ENCODE data around the gene FAM83F.
A peak's percentile ranks its signal among the peaks of the same experiment; 100 is the strongest.
"Not testable (repeated sequence)": the region's sequence is repeated elsewhere in the genome, so short reads cannot be mapped to it uniquely, and the experiment has no call there.

The FAM83F gene

GRCh38 chr22:39985383-39986035, 9.2 kb upstream of the FAM83F start:
- H3K27ac ChIP-seq, result no peak overlapping the region
- no peak for DNase-seq (ENCODE audit: low read depth, low spot score)
- TF ChIP-seq FOXP2 (optimal IDR thresholded peaks at IDR 0.05; ENCODE audit: control extremely low read depth, extremely low read length, insufficient read depth) (no peak), EZH2 (IDR thresholded peaks at IDR 0.05) (no peak), POLR2AphosphoS5 (IDR thresholded peaks at IDR 0.05; ENCODE audit: borderline replicate concordance, low read depth, low read length) (no peak)
- H3K9ac ChIP-seq (ENCODE audit: insufficient read length), result no peak overlapping the region
- no peaks in the 10 kb centered on the region for H3K36me3 ChIP-seq (ENCODE audit: insufficient read depth, low read length)
- no peak overlapping the region for H3K4me3 ChIP-seq
- H3K9me3 ChIP-seq (ENCODE audit: low read depth, low read length), result no peaks in the 10 kb centered on the region

GRCh38 chr22:39988386-39989114, 6.2 kb upstream of the FAM83F start:
- H3K4me3 ChIP-seq, result no peak overlapping the region
- TF ChIP-seq FOXP2 (optimal IDR thresholded peaks at IDR 0.05; ENCODE audit: control extremely low read depth, extremely low read length, insufficient read depth), result no peak
- H3K9me3 ChIP-seq (ENCODE audit: low read depth, low read length), result no peaks in the 10 kb centered on the region
- H3K9ac ChIP-seq (ENCODE audit: insufficient read length), result no peak overlapping the region
- no peak overlapping the region for H3K27ac ChIP-seq
- H3K36me3 ChIP-seq (ENCODE audit: insufficient read depth, low read length), result no peaks in the 10 kb centered on the region
- no peak for DNase-seq (ENCODE audit: low read depth, low spot score)

- Histone ChIP-seq H3K27ac (no peak overlapping the region), H3K4me3 (no peak overlapping the region), H3K9ac (ENCODE audit: insufficient read length) (no peak overlapping the region), H3K36me3 (ENCODE audit: insufficient read depth, low read length) (no peaks in the 10 kb centered on the region), H3K9me3 (ENCODE audit: low read depth, low read length) (no peaks in the 10 kb centered on the region)
- no peak for DNase-seq (ENCODE audit: low read depth, low spot score)
- TF ChIP-seq EZH2 (IDR thresholded peaks at IDR 0.05), result no peak
- no peak for TF ChIP-seq FOXP2 (optimal IDR thresholded peaks at IDR 0.05; ENCODE audit: control extremely low read depth, extremely low read length, insufficient read depth)
- no peak for TF ChIP-seq POLR2AphosphoS5 (IDR thresholded peaks at IDR 0.05; ENCODE audit: borderline replicate concordance, low read depth, low read length)
Observed at GRCh38 chr22:39989633-39990032, 5.1 kb upstream of the FAM83F start.

- H3K27ac ChIP-seq, result 0 out of 2 replicates have a peak overlapping the region, but pooled peaks have one; percentile 44
- no peaks in the 10 kb centered on the region for H3K9me3 ChIP-seq (ENCODE audit: low read depth, low read length)
- TF ChIP-seq POLR2AphosphoS5 (IDR thresholded peaks at IDR 0.05; ENCODE audit: borderline replicate concordance, low read depth, low read length) (no peak), EZH2 (IDR thresholded peaks at IDR 0.05) (no peak), FOXP2 (optimal IDR thresholded peaks at IDR 0.05; ENCODE audit: control extremely low read depth, extremely low read length, insufficient read depth) (no peak)
- H3K9ac ChIP-seq (ENCODE audit: insufficient read length), result no peak overlapping the region
- no peaks in the 10 kb centered on the region for H3K36me3 ChIP-seq (ENCODE audit: insufficient read depth, low read length)
- H3K4me3 ChIP-seq, result no peak overlapping the region
- no peak for DNase-seq (ENCODE audit: low read depth, low spot score)
Observed at GRCh38 chr22:39990686-39991085, 4.1 kb upstream of the FAM83F start.

GRCh38 chr22:39991159-39991860, 3.4 kb upstream of the FAM83F start:
- Histone ChIP-seq H3K4me3 (no peak overlapping the region), H3K36me3 (ENCODE audit: insufficient read depth, low read length) (no peaks in the 10 kb centered on the region), H3K9me3 (ENCODE audit: low read depth, low read length) (no peaks in the 10 kb centered on the region), H3K9ac (ENCODE audit: insufficient read length) (no peak overlapping the region), H3K27ac (0 out of 2 replicates have a peak overlapping the region, but pooled peaks have one; percentile 44)
- no peak for DNase-seq (ENCODE audit: low read depth, low spot score)
- no peak for TF ChIP-seq EZH2 (IDR thresholded peaks at IDR 0.05)
- TF ChIP-seq POLR2AphosphoS5 (IDR thresholded peaks at IDR 0.05; ENCODE audit: borderline replicate concordance, low read depth, low read length), result no peak
- no peak for TF ChIP-seq FOXP2 (optimal IDR thresholded peaks at IDR 0.05; ENCODE audit: control extremely low read depth, extremely low read length, insufficient read depth)

GRCh38 chr22:39992088-39992826, 2.5 kb upstream of the FAM83F start:
- no peak overlapping the region for H3K27ac ChIP-seq
- DNase-seq (ENCODE audit: low read depth, low spot score), result no peak
- TF ChIP-seq POLR2AphosphoS5 (IDR thresholded peaks at IDR 0.05; ENCODE audit: borderline replicate concordance, low read depth, low read length) (no peak), FOXP2 (optimal IDR thresholded peaks at IDR 0.05; ENCODE audit: control extremely low read depth, extremely low read length, insufficient read depth) (no peak), EZH2 (IDR thresholded peaks at IDR 0.05) (no peak)
- H3K36me3 ChIP-seq (ENCODE audit: insufficient read depth, low read length), result no peaks in the 10 kb centered on the region
- no peaks in the 10 kb centered on the region for H3K9me3 ChIP-seq (ENCODE audit: low read depth, low read length)
- no peak overlapping the region for H3K9ac ChIP-seq (ENCODE audit: insufficient read length)
- H3K4me3 ChIP-seq, result no peak overlapping the region

GRCh38 chr22:39992894-39993293, 1.9 kb upstream of the FAM83F start:
- not testable (repeated sequence) for H3K9me3 ChIP-seq (ENCODE audit: low read depth, low read length); H3K36me3 ChIP-seq (ENCODE audit: insufficient read depth, low read length)

GRCh38 chr22:39994041-39994565, 651 bp upstream of the FAM83F start:
- H3K9ac ChIP-seq (ENCODE audit: insufficient read length), result no peak overlapping the region
- no peaks in the 10 kb centered on the region for H3K36me3 ChIP-seq (ENCODE audit: insufficient read depth, low read length)
- no peak overlapping the region for H3K4me3 ChIP-seq
- peak overlapping the region; percentile 64 for H3K27ac ChIP-seq
- no peaks in the 10 kb centered on the region for H3K9me3 ChIP-seq (ENCODE audit: low read depth, low read length)
- DNase-seq (ENCODE audit: low read depth, low spot score), result no peak
- TF ChIP-seq FOXP2 (optimal IDR thresholded peaks at IDR 0.05; ENCODE audit: control extremely low read depth, extremely low read length, insufficient read depth) (no peak), EZH2 (IDR thresholded peaks at IDR 0.05) (no peak), POLR2AphosphoS5 (IDR thresholded peaks at IDR 0.05; ENCODE audit: borderline replicate concordance, low read depth, low read length) (no peak)

More at GRCh38 chr22:39992894-39993293, 1.9 kb upstream of the FAM83F start:
- not testable (repeated sequence) for H3K27ac ChIP-seq; H3K4me3 ChIP-seq; H3K9ac ChIP-seq (ENCODE audit: insufficient read length); DNase-seq (ENCODE audit: low read depth, low spot score)

All from SK-N-MC (cell line).